Vagina (tissue), 2 donors: ENCODE data around the gene OR2T34.
"Not testable (repeated sequence)": the region's sequence is repeated elsewhere in the genome, so short reads cannot be mapped to it uniquely, and the experiment has no call there.

Source experiments
- POLR2A ChIP-seq, 2 donors: fragments of 450-650 bp; IDR thresholded peaks; one replicate each; pipeline ENCODE4 v1.6.1; 2017; ENCODE audit warnings: antibody characterized with exemption in 2 of 2, mild to moderate bottlenecking in 2 of 2, moderate library complexity in 2 of 2
- TF ChIP-seq, protein P1 (sequence below), 3 experiments: fragments of 450-650 bp in 2 of 3; fragments of 200-600 bp in 1 of 3; sonication (generic) in 1 of 3; IDR thresholded peaks; one replicate each; pipeline ENCODE4 v1.5.1; 2017 to 2019; ENCODE audit warnings: antibody characterized with exemption in 3 of 3, mild to moderate bottlenecking in 2 of 3, moderate library complexity in 2 of 3

DNA sequence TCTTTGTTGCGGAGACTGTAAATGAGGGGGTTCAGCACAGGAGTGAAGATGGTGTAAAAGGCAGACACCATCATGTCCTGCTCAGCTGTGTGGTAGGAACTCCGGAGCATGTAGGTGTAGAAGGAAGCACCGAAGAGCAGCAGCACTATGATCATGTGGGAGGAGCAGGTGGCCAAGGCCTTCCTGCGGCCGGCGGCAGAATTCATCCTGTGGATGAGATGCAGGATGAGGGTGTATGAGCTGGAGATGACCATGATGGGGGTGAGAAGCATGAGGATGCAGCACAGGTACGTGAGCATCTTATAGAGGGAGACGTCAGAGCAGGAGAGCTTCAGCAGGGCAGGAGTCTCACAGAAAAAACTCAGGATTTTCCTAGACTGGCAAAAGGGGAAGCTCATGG lies 701 bp downstream of the OR2T34 start:
- TF ChIP-seq, protein P1, sequence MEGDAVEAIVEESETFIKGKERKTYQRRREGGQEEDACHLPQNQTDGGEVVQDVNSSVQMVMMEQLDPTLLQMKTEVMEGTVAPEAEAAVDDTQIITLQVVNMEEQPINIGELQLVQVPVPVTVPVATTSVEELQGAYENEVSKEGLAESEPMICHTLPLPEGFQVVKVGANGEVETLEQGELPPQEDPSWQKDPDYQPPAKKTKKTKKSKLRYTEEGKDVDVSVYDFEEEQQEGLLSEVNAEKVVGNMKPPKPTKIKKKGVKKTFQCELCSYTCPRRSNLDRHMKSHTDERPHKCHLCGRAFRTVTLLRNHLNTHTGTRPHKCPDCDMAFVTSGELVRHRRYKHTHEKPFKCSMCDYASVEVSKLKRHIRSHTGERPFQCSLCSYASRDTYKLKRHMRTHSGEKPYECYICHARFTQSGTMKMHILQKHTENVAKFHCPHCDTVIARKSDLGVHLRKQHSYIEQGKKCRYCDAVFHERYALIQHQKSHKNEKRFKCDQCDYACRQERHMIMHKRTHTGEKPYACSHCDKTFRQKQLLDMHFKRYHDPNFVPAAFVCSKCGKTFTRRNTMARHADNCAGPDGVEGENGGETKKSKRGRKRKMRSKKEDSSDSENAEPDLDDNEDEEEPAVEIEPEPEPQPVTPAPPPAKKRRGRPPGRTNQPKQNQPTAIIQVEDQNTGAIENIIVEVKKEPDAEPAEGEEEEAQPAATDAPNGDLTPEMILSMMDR (IDR thresholded peaks at IDR 0.05), result not testable (repeated sequence)
- not testable (repeated sequence) for TF ChIP-seq POLR2A (IDR thresholded peaks at IDR 0.05)
